HEK293 (cell line): ENCODE results near the gene MAP2K6.

ENCODE experiments used
- MZF1 ChIP-seq: fragments of 450-650 bp; formaldehyde crosslinking; IDR thresholded peaks from 2 replicates; pipeline ENCODE4 v1.5.1; 2017; ENCODE audit warnings: missing biosample characterization, missing genetic modification characterization, borderline replicate concordance
- ZBTB48 ChIP-seq: fragments of 450-650 bp; formaldehyde crosslinking; IDR thresholded peaks from 2 replicates; pipeline ENCODE4 v1.5.1; 2016; ENCODE audit warnings: missing biosample characterization, missing genetic modification characterization
- ZNF133 ChIP-seq: fragments of 450-650 bp; formaldehyde crosslinking; IDR thresholded peaks from 2 replicates; pipeline ENCODE4 v1.5.1; 2016; ENCODE audit warnings: missing biosample characterization, missing genetic modification characterization
- ZNF214 ChIP-seq: fragments of 450-650 bp; formaldehyde crosslinking; IDR thresholded peaks from 2 replicates; pipeline ENCODE4 v1.5.1; 2017; ENCODE audit warnings: missing biosample characterization, mild to moderate bottlenecking, missing genetic modification characterization, borderline replicate concordance
- ZNF221 ChIP-seq: fragments of 450-650 bp; formaldehyde crosslinking; IDR thresholded peaks from 2 replicates; pipeline ENCODE4 v1.5.1; 2017; ENCODE audit warnings: missing biosample characterization, missing genetic modification characterization, borderline replicate concordance
- ZNF274 ChIP-seq, 2 experiments: fragments of 200-500 bp in 1 of 2; fragments of 450-650 bp in 1 of 2; sonication (Bioruptor generic) in 1 of 2; formaldehyde crosslinking in 1 of 2; IDR thresholded peaks; 2 replicates each; pipeline versions ENCODE4 v1.5.1 to v1.6.1; 2014 to 2016; ENCODE audit warnings: borderline replicate concordance in 1 of 2, inconsistent platforms in 1 of 2, low read length in 1 of 2, missing biosample characterization in 1 of 2, missing genetic modification characterization in 1 of 2
- ZNF433 ChIP-seq: fragments of 450-650 bp; formaldehyde crosslinking; IDR thresholded peaks from 2 replicates; pipeline ENCODE4 v1.5.1; 2016; ENCODE audit warnings: missing biosample characterization, missing genetic modification characterization, low read depth
- ZNF548 ChIP-seq: fragments of 450-650 bp; formaldehyde crosslinking; IDR thresholded peaks from 2 replicates; pipeline ENCODE4 v1.5.1; 2016; ENCODE audit warnings: missing biosample characterization, missing genetic modification characterization
- TF ChIP-seq, protein P1 (sequence below): fragments of 450-650 bp; formaldehyde crosslinking; IDR thresholded peaks from 2 replicates; pipeline ENCODE4 v1.5.1; 2016; ENCODE audit warnings: missing biosample characterization, missing genetic modification characterization
- TF ChIP-seq, protein P2 (sequence below): fragments of 450-650 bp; formaldehyde crosslinking; IDR thresholded peaks from 2 replicates; pipeline ENCODE4 v1.5.1; 2016; ENCODE audit warnings: missing biosample characterization, missing genetic modification characterization
- TF ChIP-seq, protein P3 (sequence below): sonication (generic); formaldehyde crosslinking; IDR thresholded peaks from 2 replicates; pipeline ENCODE4 v1.8.1; 2022; ENCODE audit warnings: mild to moderate bottlenecking, moderate library complexity, missing genetic modification reagents
- TF ChIP-seq, protein P4 (sequence below): fragments of 450-650 bp; formaldehyde crosslinking; IDR thresholded peaks from 2 replicates; pipeline ENCODE4 v1.5.1; 2017; ENCODE audit warnings: missing biosample characterization, missing genetic modification characterization

DNA sequence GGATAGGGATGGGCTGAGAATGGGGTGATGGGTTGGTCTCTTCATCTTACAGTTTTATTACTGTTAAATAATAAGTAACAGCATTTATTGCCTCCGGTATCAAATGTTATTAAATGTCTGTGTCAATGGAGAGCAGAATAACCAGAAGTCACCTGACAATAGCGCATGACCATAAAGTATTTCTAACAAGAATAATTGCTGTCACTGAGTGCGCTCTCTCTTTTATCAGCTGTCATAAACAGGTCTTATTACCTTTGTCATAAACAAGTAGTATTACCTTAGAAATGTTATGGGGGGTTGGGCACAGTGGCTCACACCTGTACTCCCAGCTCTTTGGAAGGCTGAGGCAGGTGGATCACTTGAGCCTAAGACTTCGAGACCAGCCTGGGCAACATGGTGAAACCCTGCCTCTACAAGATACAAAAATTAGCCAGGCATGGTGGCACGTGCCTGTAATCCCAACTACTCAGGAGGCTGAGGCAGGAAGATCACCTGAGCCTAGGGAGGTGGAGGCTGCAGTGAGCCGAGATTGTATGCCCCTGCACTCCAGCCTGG is 120.6 kb downstream of the MAP2K6 start:
- TF ChIP-seq ZNF133 (tag by site-specific recombination) = no peak
- TF ChIP-seq ZNF433 (tag by site-specific recombination) = no peak
- TF ChIP-seq, protein P1, sequence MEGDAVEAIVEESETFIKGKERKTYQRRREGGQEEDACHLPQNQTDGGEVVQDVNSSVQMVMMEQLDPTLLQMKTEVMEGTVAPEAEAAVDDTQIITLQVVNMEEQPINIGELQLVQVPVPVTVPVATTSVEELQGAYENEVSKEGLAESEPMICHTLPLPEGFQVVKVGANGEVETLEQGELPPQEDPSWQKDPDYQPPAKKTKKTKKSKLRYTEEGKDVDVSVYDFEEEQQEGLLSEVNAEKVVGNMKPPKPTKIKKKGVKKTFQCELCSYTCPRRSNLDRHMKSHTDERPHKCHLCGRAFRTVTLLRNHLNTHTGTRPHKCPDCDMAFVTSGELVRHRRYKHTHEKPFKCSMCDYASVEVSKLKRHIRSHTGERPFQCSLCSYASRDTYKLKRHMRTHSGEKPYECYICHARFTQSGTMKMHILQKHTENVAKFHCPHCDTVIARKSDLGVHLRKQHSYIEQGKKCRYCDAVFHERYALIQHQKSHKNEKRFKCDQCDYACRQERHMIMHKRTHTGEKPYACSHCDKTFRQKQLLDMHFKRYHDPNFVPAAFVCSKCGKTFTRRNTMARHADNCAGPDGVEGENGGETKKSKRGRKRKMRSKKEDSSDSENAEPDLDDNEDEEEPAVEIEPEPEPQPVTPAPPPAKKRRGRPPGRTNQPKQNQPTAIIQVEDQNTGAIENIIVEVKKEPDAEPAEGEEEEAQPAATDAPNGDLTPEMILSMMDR (tag by site-specific recombination) = no peak
- TF ChIP-seq MZF1 (tag by site-specific recombination) = no peak
- no peak for TF ChIP-seq ZNF214 (tag by site-specific recombination)
- TF ChIP-seq, protein P2, sequence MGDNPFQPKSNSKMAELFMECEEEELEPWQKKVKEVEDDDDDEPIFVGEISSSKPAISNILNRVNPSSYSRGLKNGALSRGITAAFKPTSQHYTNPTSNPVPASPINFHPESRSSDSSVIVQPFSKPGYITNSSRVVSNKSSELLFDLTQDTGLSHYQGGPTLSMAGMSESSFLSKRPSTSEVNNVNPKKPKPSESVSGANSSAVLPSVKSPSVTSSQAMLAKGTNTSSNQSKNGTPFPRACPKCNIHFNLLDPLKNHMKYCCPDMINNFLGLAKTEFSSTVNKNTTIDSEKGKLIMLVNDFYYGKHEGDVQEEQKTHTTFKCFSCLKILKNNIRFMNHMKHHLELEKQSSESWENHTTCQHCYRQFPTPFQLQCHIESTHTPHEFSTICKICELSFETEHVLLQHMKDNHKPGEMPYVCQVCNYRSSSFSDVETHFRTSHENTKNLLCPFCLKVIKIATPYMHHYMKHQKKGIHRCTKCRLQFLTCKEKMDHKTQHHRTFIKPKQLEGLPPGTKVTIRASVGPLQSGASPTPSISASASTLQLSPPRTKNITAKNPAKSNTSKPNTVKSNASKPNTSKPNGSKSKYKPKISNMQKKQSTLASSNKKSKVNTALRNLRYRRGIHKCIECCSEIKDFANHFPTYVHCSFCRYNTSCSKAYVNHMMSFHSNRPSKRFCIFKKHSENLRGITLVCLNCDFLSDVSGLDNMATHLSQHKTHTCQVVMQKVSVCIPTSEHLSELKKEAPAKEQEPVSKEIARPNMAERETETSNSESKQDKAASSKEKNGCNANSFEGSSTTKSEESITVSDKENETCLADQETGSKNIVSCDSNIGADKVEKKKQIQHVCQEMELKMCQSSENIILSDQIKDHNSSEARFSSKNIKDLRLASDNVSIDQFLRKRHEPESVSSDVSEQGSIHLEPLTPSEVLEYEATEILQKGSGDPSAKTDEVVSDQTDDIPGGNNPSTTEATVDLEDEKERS (tag by site-specific recombination) = no peak
- TF ChIP-seq ZNF548 = no peak
- TF ChIP-seq, protein P3, sequence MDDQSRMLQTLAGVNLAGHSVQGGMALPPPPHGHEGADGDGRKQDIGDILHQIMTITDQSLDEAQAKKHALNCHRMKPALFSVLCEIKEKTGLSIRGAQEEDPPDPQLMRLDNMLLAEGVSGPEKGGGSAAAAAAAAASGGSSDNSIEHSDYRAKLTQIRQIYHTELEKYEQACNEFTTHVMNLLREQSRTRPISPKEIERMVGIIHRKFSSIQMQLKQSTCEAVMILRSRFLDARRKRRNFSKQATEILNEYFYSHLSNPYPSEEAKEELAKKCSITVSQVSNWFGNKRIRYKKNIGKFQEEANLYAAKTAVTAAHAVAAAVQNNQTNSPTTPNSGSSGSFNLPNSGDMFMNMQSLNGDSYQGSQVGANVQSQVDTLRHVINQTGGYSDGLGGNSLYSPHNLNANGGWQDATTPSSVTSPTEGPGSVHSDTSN (CRISPR knock-in tag) = no peak
- no peak for TF ChIP-seq ZNF221 (tag by site-specific recombination)
- TF ChIP-seq, protein P4, sequence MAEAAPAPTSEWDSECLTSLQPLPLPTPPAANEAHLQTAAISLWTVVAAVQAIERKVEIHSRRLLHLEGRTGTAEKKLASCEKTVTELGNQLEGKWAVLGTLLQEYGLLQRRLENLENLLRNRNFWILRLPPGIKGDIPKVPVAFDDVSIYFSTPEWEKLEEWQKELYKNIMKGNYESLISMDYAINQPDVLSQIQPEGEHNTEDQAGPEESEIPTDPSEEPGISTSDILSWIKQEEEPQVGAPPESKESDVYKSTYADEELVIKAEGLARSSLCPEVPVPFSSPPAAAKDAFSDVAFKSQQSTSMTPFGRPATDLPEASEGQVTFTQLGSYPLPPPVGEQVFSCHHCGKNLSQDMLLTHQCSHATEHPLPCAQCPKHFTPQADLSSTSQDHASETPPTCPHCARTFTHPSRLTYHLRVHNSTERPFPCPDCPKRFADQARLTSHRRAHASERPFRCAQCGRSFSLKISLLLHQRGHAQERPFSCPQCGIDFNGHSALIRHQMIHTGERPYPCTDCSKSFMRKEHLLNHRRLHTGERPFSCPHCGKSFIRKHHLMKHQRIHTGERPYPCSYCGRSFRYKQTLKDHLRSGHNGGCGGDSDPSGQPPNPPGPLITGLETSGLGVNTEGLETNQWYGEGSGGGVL (tag by site-specific recombination) = no peak
- TF ChIP-seq ZBTB48 = no peak
- TF ChIP-seq ZNF274 (IDR thresholded peaks at IDR 0.05; ENCODE audit: low read length) = no peak
- no peak for TF ChIP-seq ZNF274 (tag by site-specific recombination; IDR thresholded peaks at IDR 0.05; ENCODE audit: borderline replicate concordance)
